Endothelial cell of umbilical vein (primary cell): ENCODE measurements around the gene CDX1. TPM values are rescaled to one million over a fixed set of nuclear protein-coding genes. Genes with fewer than 3 reads are reported as not detected.

ENCODE experiments used
- BruUV-seq: library from RNA; stranded (reverse); fragments of 400-500 nt; replicated peaks from 2 replicates; lab custom pipeline; 2021; lab: Mats Ljungman, UMichigan
- CTCF ChIA-PET: fragments of 300-600, 350-600 bp; sonication (Branson Sonifier 250); formaldehyde crosslinking; loops from one replicate; lab custom pipeline; 2021; ENCODE audit warnings: antibody characterized with exemption, inconsistent platforms; lab: Charles Lee
- POLR2A ChIA-PET: fragments of 300-600, 350-600 bp; sonication (Branson Sonifier 250); formaldehyde crosslinking; loops from one replicate; lab custom pipeline; 2021; ENCODE audit warnings: antibody characterized with exemption, inconsistent platforms; lab: Charles Lee
- DNase-seq: peaks from one replicate; pipeline ENCODE4 v3.0.0-alpha.2; 2011; ENCODE audit warnings: low read depth, low spot score
- FAIRE-seq: peaks from 2 replicates; lab custom pipeline; 2011; peaks lifted over from hg19 to GRCh38; lab: Jason Lieb, UNC
- H2AFZ ChIP-seq: 2 replicates; pipeline ENCODE4 v1.6.0; 2012; ENCODE audit warnings: low read depth, low read length, control low read depth, inconsistent platforms
- H3K27ac ChIP-seq: 2 replicates; pipeline ENCODE4 v1.5.1; 2011; ENCODE audit warnings: low read depth, mild to moderate bottlenecking, control low read depth, low read length, moderate library complexity; ENCODE audit not compliant: insufficient read depth
- H3K27me3 ChIP-seq, 2 experiments: 2 replicates each; pipeline versions ENCODE4 v1.6.0 to v1.6.1; 2011; ENCODE audit warnings: low read length in 2 of 2, mixed read lengths in 1 of 2; ENCODE audit not compliant: control insufficient read depth in 2 of 2, insufficient read depth in 2 of 2
- H3K36me3 ChIP-seq, 2 experiments: 2 replicates in 1 of 2; 3 replicates in 1 of 2; pipeline ENCODE4 v1.5.1; 2011; ENCODE audit warnings: low read length in 2 of 2, mild to moderate bottlenecking in 1 of 2, moderate library complexity in 1 of 2; ENCODE audit not compliant: control insufficient read depth in 2 of 2, insufficient read depth in 2 of 2; ENCODE audit errors: extremely low read depth in 1 of 2
- H3K4me1 ChIP-seq: 3 replicates; pipeline ENCODE4 v1.5.1; 2011; ENCODE audit warnings: mild to moderate bottlenecking, low read length; ENCODE audit not compliant: control insufficient read depth, insufficient read depth; ENCODE audit errors: extremely low read depth
- H3K4me2 ChIP-seq: 2 replicates; pipeline ENCODE4 v1.6.1; 2011; ENCODE audit warnings: low read length, control low read depth, mixed read lengths; ENCODE audit not compliant: insufficient read depth
- H3K4me3 ChIP-seq, 3 experiments: fragments of 200-600 bp in 1 of 3; sonication (generic), shearing (Covaris generic) in 1 of 3; replicated peaks in 1 of 3; 2 replicates each; pipeline ENCODE4 v1.5.1; 2011 to 2016; ENCODE audit warnings: control low read depth in 3 of 3, low read length in 3 of 3, mild to moderate bottlenecking in 2 of 3, inconsistent platforms in 1 of 3, low read depth in 1 of 3, moderate library complexity in 1 of 3; ENCODE audit not compliant: insufficient read depth in 1 of 3
- H3K79me2 ChIP-seq: 2 replicates; pipeline ENCODE4 v1.6.0; 2012; ENCODE audit warnings: low read length, inconsistent platforms; ENCODE audit not compliant: control insufficient read depth, insufficient read depth
- H3K9ac ChIP-seq: replicated peaks from 2 replicates; pipeline ENCODE3; 2011; ENCODE audit warnings: low read length, control low read depth; ENCODE audit not compliant: insufficient read depth; ENCODE audit errors: extremely low read depth
- H3K9me1 ChIP-seq: replicated peaks from 3 replicates; pipeline ENCODE4 v1.6.0; 2011; ENCODE audit warnings: mild to moderate bottlenecking, low read length; ENCODE audit not compliant: control insufficient read depth, insufficient read depth; ENCODE audit errors: extremely low read depth
- H3K9me3 ChIP-seq: replicated peaks from 2 replicates; pipeline ENCODE4 v1.5.1; 2012; ENCODE audit warnings: low read length, inconsistent platforms; ENCODE audit not compliant: control insufficient read depth, insufficient read depth
- H4K20me1 ChIP-seq: replicated peaks from 2 replicates; pipeline ENCODE3; 2011; ENCODE audit warnings: mild to moderate bottlenecking, low read length; ENCODE audit not compliant: control insufficient read depth, insufficient read depth; ENCODE audit errors: extremely low read depth
- CTCF ChIP-seq, 2 donors: IDR thresholded peaks; 1 replicate in 1 of 2; 2 replicates in 1 of 2; pipeline ENCODE4 v1.5.1; 2011; ENCODE audit warnings: low read length in 2 of 2, mild to moderate bottlenecking in 2 of 2, moderate library complexity in 2 of 2, control low read depth in 1 of 2, inconsistent platforms in 1 of 2, low read depth in 1 of 2; ENCODE audit not compliant: insufficient read depth in 1 of 2; ENCODE audit errors: extremely low read depth in 1 of 2
- EZH2 ChIP-seq: IDR thresholded peaks from 2 replicates; pipeline ENCODE4 v1.6.1; 2012; ENCODE audit warnings: borderline replicate concordance, low read depth, mild to moderate bottlenecking, moderate library complexity, low read length, inconsistent platforms; ENCODE audit not compliant: severe bottlenecking
- FOS ChIP-seq: IDR thresholded peaks from 2 replicates; pipeline ENCODE4 v1.6.1; 2011; ENCODE audit warnings: mild to moderate bottlenecking, low read length, moderate library complexity, borderline replicate concordance; ENCODE audit not compliant: insufficient read depth
- JUN ChIP-seq: IDR thresholded peaks from 2 replicates; pipeline ENCODE4 v1.6.1; 2011; ENCODE audit warnings: borderline replicate concordance, low read depth; ENCODE audit not compliant: insufficient read length, insufficient read depth
- MAX ChIP-seq: IDR thresholded peaks from 2 replicates; pipeline ENCODE4 v1.6.1; 2011; ENCODE audit not compliant: insufficient read depth, insufficient read length
- MYC ChIP-seq: IDR thresholded peaks from one replicate; pipeline ENCODE4 v1.6.1; 2011; ENCODE audit warnings: mild to moderate bottlenecking, low read depth, low read length
- POLR2A ChIP-seq: IDR thresholded peaks from 2 replicates; pipeline ENCODE4 v1.6.1; 2012; ENCODE audit warnings: low read depth, mild to moderate bottlenecking, control low read depth, low read length
- POLR2AphosphoS5 ChIP-seq: IDR thresholded peaks from 2 replicates; pipeline ENCODE4 v1.6.1; 2012; ENCODE audit warnings: low read depth, mild to moderate bottlenecking, control low read depth, low read length, moderate library complexity; ENCODE audit not compliant: insufficient read depth
- dilution Hi-C: fragments of 300-500 bp; cut with MboI; formaldehyde crosslinking; loops from one replicate; pipeline ENCODE4 v1.15.0; 2019; ENCODE audit warnings: low sequenced_read_pairs; ENCODE audit not compliant: extremely low pct_ligation_motif_present
- intact Hi-C: fragments of 100-400 bp; cut with micrococcal nuclease; formaldehyde crosslinking; loops from one replicate; pipeline ENCODE4 v1.10.0; 2022
- polyA plus RNA-seq, 4 experiments: library from polyadenylated mRNA; depleted of rRNA in 3 of 4; stranded (reverse) in 3 of 4; unstranded in 1 of 4; fragments of >200 nt; gene quantifications; 2 replicates each; pipeline versions ENCODE4 v1.2.1 to v1.2.3, GENCODE V29; 2011 to 2012; ENCODE audit warnings: missing spikeins in 1 of 4
- total RNA-seq: library from RNA; stranded (reverse); gene quantifications from 2 replicates; pipeline ENCODE4 v1.2.3, GENCODE V29; 2021

The CDX1 gene
- total and polyA plus RNA-seq, 2 donors (not counting 3 experiments of a cell fraction or from before 2014, with no cell fraction given), result not detected

- Histone ChIP-seq H3K36me3 (no peaks in the 10 kb centered on the region), H3K9me3 (no peaks in the 10 kb centered on the region), H3K9me1 (no peaks in the 10 kb centered on the region), H4K20me1 (no peaks in the 10 kb centered on the region), H3K27me3 (peaks cover 6 to 9% of the 10 kb centered on the region in 2 experiments), H3K4me2 (no peak overlapping the region), H3K27ac (no peak overlapping the region), H3K9ac (no peak overlapping the region), H2AFZ (no peak overlapping the region), H3K79me2 (no peaks in the 10 kb centered on the region), H3K4me1 (no peaks in the 10 kb centered on the region), H3K4me3 (no peak overlapping the region)
- TF ChIP-seq POLR2A (no peak), MYC (no peak), FOS (no peak), MAX (no peak), JUN (no peak), POLR2AphosphoS5 (no peak), CTCF (IDR thresholded peaks at IDR 0.05; ENCODE audit: extremely low read depth in 1 of 2, insufficient read depth in 1 of 2, low read depth in 1 of 2, low read length in 2 of 2) (no peak), EZH2 (no peak)
- DNase-seq (no peak), FAIRE-seq (no peak)
- no TSS peak for BruUV-seq
- ChIA-PET CTCF (interaction anchor here (1.3 to 2.1 kb wide), 3 partner anchors 13 to 41 kb away, joined by 3 to 8 read pairs (median 5); no protein-coding TSS in a partner anchor), POLR2A (no interaction called here)
- intact Hi-C loops (no loop called here), dilution Hi-C loops (no loop called here)
Measured at GRCh38 chr5:150177721-150178120, 11.1 kb downstream of the CDX1 start.
